Heart right ventricle (tissue), 16 donors: ENCODE data around the gene BTG4. TPM values are rescaled to one million over a fixed set of nuclear protein-coding genes. Genes with fewer than 3 reads are reported as not detected.

ENCODE experiments used
- ATAC-seq, 8 donors: fragments of 200-7000 bp; cut with Tn5 transposase; one replicate each; pipeline ENCODE4 v1.9.1; 2020; ENCODE audit warnings: mild to moderate bottlenecking in 8 of 8, moderate library complexity in 8 of 8, moderate number of reproducible peaks in 1 of 8
- DNase-seq, 2 donors: peaks; one replicate each; pipeline ENCODE4 v3.0.0-alpha.2; 2020
- H3K27ac ChIP-seq, 10 donors: fragments of 200-600 bp; sonication (generic) in 2 of 10; one replicate each; pipeline versions ENCODE4 v1.5.0 to v1.8.0; 2020 to 2022; ENCODE audit warnings: mild to moderate bottlenecking in 3 of 10
- H3K27me3 ChIP-seq, 7 donors: fragments of 200-600 bp; one replicate each; pipeline ENCODE4 v1.8.0; 2021 to 2022; ENCODE audit warnings: mild to moderate bottlenecking in 2 of 7
- H3K36me3 ChIP-seq, 9 donors: fragments of 200-600 bp; sonication (generic) in 1 of 9; one replicate each; pipeline versions ENCODE4 v1.5.0 to v1.8.0; 2020 to 2022; ENCODE audit warnings: mild to moderate bottlenecking in 2 of 9
- H3K4me1 ChIP-seq, 9 donors: fragments of 200-600 bp; sonication (generic) in 1 of 9; one replicate each; pipeline versions ENCODE4 v1.5.0 to v1.8.0; 2020 to 2022; ENCODE audit warnings: mild to moderate bottlenecking in 4 of 9
- H3K4me3 ChIP-seq, 10 donors: fragments of 200-600 bp; sonication (generic) in 2 of 10; one replicate each; pipeline versions ENCODE4 v1.5.0 to v1.8.0; 2020 to 2022; ENCODE audit warnings: mild to moderate bottlenecking in 7 of 10, moderate library complexity in 2 of 10
- H3K9me3 ChIP-seq, 11 donors: fragments of 200-600 bp in 10 of 11; sonication (generic) in 2 of 11; one replicate each; pipeline versions ENCODE4 v1.5.0 to v1.8.0; 2013 to 2022; ENCODE audit warnings: mild to moderate bottlenecking in 2 of 11, control low read depth in 1 of 11, moderate library complexity in 1 of 11
- WGBS, 2 donors: extraction: QIAGEN DNeasy Blood & Tissue Kit; methylation state at CpG; one replicate each; pipeline ENCODE4 v1.1.7; 2013; ENCODE audit warnings: inconsistent platforms in 1 of 2; 5-methylcytosine and 5-hydroxymethylcytosine counted together
- intact Hi-C, 10 donors: fragments of 100-400 bp; cut with DNase I; formaldehyde crosslinking; loops; one replicate each; pipeline versions ENCODE4 v1.11.1 to v1.14.2; 2022
- polyA plus RNA-seq, 2 donors: library from polyadenylated mRNA; stranded (reverse); fragments of 200-250 nt; gene quantifications; one replicate each; pipeline ENCODE4 v1.2.3, GENCODE V29; 2013
- total RNA-seq, 10 donors: library from RNA; stranded (reverse); fragmentation: NEBNext Ultra II Directional in 3 of 10; extraction: Animal tissue kit (Norgen Biotek cat#: 25700) in 3 of 10; gene quantifications; one replicate each; pipeline versions ENCODE4 v1.2.1 to v1.2.4, GENCODE V29; 2021 to 2023
- TF ChIP-seq, protein P1 (sequence below), 9 donors: fragments of 200-600 bp; sonication (generic) in 2 of 9; IDR thresholded peaks; one replicate each; pipeline versions ENCODE4 v1.5.0 to v1.8.0; 2021 to 2022; ENCODE audit warnings: antibody characterized with exemption in 9 of 9, mild to moderate bottlenecking in 5 of 9, moderate library complexity in 1 of 9
- donor health status: Arrhythmogenic right ventricular cardiomyopathy.
- donor health status: ischemic (EF 13 %, LVEDD 7.1; RV severe dilation, severe dysfunction).
- donor health status: healthy with polysubstance abuse.
- donor health status: DM: no; HTN: yes; CAD: no.
- donor health status: DM: no; HTN: no; CAD: no.
- donor health status: ischemic (EF 25% LVEDD 6.9; RV normal size, moderate dysfunction).
- donor health status: ischemic (EF 25% LVEDD 5.7; RV mildly dilated, moderate dysfunction).
- donor health status: healthy.
- donor health status: DM: yes; HTN: yes; CAD: no.
- donor health status: Ischemic cardiomyopathy.
- donor health status: ischemic (EF 35%, LVEDD 5.7; RV mildly dilated, moderate dysfunction).
- donor health status: nonischemic (EF 11% LVEDD 7.7; RV severe dilation, severe dysfunction).
- donor health status: DM: yes; HTN: yes; CAD: no.
- donor health status: PGD.
- donor health status: ischemic (EF 29% LVEDD 5.4; RV normal size, mild dysfunction).
- donor health status: nonischemic (EF 23%, LVEDD 6.1; RV moderate dilation, normal function).

BTG4 gene
- total and polyA plus RNA-seq, 12 donors = not detected

DNA sequence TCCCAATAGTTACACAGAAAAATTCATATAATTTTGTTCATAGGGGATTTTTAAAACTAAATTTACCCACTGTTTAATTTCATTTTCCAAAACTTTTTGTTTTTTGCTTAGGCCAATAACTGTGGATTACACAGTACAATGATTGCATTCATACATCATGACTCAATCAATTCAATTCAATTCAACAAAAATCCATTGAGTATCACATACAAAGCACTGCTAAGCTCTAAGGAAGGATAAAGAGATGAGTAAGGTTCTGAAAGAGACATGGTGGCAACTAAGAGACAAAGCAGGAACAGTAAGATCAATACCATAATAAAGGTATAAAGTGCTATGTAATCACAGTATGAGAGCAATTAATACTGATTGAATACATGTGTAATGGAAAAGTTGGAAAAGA, 18.9 kb upstream of the BTG4 start:
- TF ChIP-seq, protein P1, sequence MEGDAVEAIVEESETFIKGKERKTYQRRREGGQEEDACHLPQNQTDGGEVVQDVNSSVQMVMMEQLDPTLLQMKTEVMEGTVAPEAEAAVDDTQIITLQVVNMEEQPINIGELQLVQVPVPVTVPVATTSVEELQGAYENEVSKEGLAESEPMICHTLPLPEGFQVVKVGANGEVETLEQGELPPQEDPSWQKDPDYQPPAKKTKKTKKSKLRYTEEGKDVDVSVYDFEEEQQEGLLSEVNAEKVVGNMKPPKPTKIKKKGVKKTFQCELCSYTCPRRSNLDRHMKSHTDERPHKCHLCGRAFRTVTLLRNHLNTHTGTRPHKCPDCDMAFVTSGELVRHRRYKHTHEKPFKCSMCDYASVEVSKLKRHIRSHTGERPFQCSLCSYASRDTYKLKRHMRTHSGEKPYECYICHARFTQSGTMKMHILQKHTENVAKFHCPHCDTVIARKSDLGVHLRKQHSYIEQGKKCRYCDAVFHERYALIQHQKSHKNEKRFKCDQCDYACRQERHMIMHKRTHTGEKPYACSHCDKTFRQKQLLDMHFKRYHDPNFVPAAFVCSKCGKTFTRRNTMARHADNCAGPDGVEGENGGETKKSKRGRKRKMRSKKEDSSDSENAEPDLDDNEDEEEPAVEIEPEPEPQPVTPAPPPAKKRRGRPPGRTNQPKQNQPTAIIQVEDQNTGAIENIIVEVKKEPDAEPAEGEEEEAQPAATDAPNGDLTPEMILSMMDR (IDR thresholded peaks at IDR 0.05) = no peak
- ATAC-seq = no peak
- intact Hi-C loops = no loop called here

GRCh38 chr11:111530091-111530490, 17.9 kb upstream of the BTG4 start:
- Histone ChIP-seq H3K27ac (no peak overlapping the region), H3K36me3 (no peaks in the 10 kb centered on the region), H3K27me3 (peaks cover 0 to 16% (median 12%) of the 10 kb centered on the region in 7 donors), H3K9me3 (no peaks in the 10 kb centered on the region), H3K4me3 (no peak overlapping the region), H3K4me1 (peaks cover 0 to 6% (median 0%) of the 10 kb centered on the region in 9 donors)
- TF ChIP-seq, protein P1 (IDR thresholded peaks at IDR 0.05) = no peak
- no peak for ATAC-seq
- 81 to 87% methylated on average over 3 of the region's 3 CpGs for WGBS, 2 donors
- intact Hi-C loops = no loop called here
- DNase-seq = no peak

More for the DNA sequence above, 18.9 kb upstream of the BTG4 start:
- peaks cover 0 to 6% (median 0%) of the 10 kb centered on the region in 9 donors for H3K4me1 ChIP-seq
- no peak overlapping the region for H3K27ac ChIP-seq
- DNase-seq = no peak
- no peaks in the 10 kb centered on the region for H3K9me3 ChIP-seq
- H3K4me3 ChIP-seq = no peak overlapping the region
- H3K27me3 ChIP-seq = peaks cover 0 to 24% (median 12%) of the 10 kb centered on the region in 7 donors
- no peaks in the 10 kb centered on the region for H3K36me3 ChIP-seq

- DNase-seq = no peak
- peaks cover 0 to 6% (median 0%) of the 10 kb centered on the region in 9 donors for H3K4me1 ChIP-seq
- no peak for ATAC-seq
- no peaks in the 10 kb centered on the region for H3K9me3 ChIP-seq
- intact Hi-C loops = no loop called here
- H3K36me3 ChIP-seq = no peaks in the 10 kb centered on the region
- no peak overlapping the region for H3K4me3 ChIP-seq
- WGBS, 2 donors = 45 to 48% methylated on average over 1 of the region's 1 CpG
- peaks cover 0 to 10% (median 7%) of the 10 kb centered on the region in 7 donors for H3K27me3 ChIP-seq
- TF ChIP-seq, protein P1 (IDR thresholded peaks at IDR 0.05) = no peak
- no peak overlapping the region for H3K27ac ChIP-seq
Observed at GRCh38 chr11:111528557-111528956, 16.4 kb upstream of the BTG4 start.

DNA sequence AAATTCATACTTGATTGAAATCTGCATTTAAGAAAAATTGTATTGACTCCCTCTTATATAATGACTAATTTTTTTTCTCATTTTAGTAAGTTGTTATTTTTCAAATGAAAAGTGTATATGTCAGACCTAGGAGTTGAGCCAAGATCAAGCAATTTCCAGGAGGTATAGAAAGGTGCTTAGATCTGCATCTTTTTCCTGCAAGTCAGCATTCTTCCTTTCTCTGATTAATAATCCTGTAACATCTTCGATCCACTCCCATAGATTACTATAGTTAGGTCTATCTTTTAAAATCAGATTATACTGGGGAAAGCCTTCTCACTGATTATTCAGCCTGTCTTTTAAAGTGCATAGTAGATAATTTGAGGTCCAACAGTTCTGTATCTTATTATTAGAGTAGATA, 15.1 kb upstream of the BTG4 start:
- no peak overlapping the region for H3K27ac ChIP-seq
- H3K4me1 ChIP-seq = peaks cover 0 to 6% (median 0%) of the 10 kb centered on the region in 9 donors
- no peak overlapping the region for H3K4me3 ChIP-seq
- H3K9me3 ChIP-seq = no peaks in the 10 kb centered on the region
- no peak for ATAC-seq
- intact Hi-C loops = no loop called here
- no peak for DNase-seq
- H3K27me3 ChIP-seq = peaks cover 0 to 5% (median 0%) of the 10 kb centered on the region in 7 donors
- H3K36me3 ChIP-seq = no peaks in the 10 kb centered on the region
- 86 to 92% methylated on average over 1 of the region's 1 CpG for WGBS, 2 donors
- TF ChIP-seq, protein P1 (IDR thresholded peaks at IDR 0.05) = no peak
